NB4 (cell line): Measurements from ENCODE around the gene ACER3.

Source experiments
- MYC ChIP-seq: IDR thresholded peaks from 2 replicates; pipeline ENCODE4 v1.6.1; 2011; ENCODE audit warnings: low read depth, low read length
- POLR2A ChIP-seq: IDR thresholded peaks from 2 replicates; pipeline ENCODE4 v1.6.1; 2011; ENCODE audit warnings: mild to moderate bottlenecking; ENCODE audit not compliant: insufficient read length; ENCODE audit errors: extremely low read depth
- TF ChIP-seq, protein P1 (sequence below): IDR thresholded peaks from one replicate; pipeline ENCODE4 v1.5.1; 2012; ENCODE audit warnings: low read depth, low read length
- TF ChIP-seq, protein P2 (sequence below): IDR thresholded peaks from 2 replicates; pipeline ENCODE4 v1.6.1; 2011; ENCODE audit warnings: low read depth, low read length

DNA sequence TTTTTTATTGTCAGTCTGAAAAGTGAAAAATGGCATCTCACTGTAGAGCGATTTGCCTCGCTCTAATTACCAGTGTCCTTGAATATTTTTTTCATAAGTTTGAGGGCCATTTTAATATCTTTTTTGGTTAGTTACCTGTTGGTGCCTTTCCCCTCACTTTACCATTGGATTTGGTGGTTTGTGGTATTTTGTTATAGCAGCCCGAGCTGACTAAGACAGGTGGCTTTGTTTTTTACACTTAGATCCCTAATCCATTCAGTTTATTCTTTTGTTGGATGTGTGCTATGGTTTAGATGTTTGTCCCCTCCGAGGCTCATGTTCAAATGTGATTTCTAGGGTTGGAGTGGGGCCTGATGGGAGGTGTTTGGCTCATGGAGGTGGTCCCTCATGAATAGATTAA is 199.5 kb downstream of the ACER3 start:
- TF ChIP-seq, protein P1, sequence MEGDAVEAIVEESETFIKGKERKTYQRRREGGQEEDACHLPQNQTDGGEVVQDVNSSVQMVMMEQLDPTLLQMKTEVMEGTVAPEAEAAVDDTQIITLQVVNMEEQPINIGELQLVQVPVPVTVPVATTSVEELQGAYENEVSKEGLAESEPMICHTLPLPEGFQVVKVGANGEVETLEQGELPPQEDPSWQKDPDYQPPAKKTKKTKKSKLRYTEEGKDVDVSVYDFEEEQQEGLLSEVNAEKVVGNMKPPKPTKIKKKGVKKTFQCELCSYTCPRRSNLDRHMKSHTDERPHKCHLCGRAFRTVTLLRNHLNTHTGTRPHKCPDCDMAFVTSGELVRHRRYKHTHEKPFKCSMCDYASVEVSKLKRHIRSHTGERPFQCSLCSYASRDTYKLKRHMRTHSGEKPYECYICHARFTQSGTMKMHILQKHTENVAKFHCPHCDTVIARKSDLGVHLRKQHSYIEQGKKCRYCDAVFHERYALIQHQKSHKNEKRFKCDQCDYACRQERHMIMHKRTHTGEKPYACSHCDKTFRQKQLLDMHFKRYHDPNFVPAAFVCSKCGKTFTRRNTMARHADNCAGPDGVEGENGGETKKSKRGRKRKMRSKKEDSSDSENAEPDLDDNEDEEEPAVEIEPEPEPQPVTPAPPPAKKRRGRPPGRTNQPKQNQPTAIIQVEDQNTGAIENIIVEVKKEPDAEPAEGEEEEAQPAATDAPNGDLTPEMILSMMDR: no peak
- TF ChIP-seq, protein P2, sequence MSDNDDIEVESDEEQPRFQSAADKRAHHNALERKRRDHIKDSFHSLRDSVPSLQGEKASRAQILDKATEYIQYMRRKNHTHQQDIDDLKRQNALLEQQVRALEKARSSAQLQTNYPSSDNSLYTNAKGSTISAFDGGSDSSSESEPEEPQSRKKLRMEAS: no peak
- TF ChIP-seq POLR2A (no peak), MYC (no peak)
